GM19043 (cell line): ENCODE measurements around the gene TNFSF12.

Experiments
- ATAC-seq: cut with Tn5 transposase; IDR thresholded peaks from one replicate; pipeline ENCODE4 v1.9.1; 2021; ENCODE audit warnings: low read depth; ENCODE audit not compliant: unreplicated experiment

Gene TNFSF12

GRCh38 chr17:7548585-7549400 is at the start of gene TNFSF12:
TSS of gene TNFSF12 (plus strand) at chr17:7549058. CDS start at chr17:7549154, 96 bp downstream.
- no peak for ATAC-seq

- ATAC-seq: no peak
Measured at GRCh38 chr17:7499161-7499560, 49.7 kb upstream of the TNFSF12 start.

GRCh38 chr17:7501729-7502128 is 47.1 kb upstream of the TNFSF12 start:
- ATAC-seq: no peak

GRCh38 chr17:7502171-7502847 is 46.5 kb upstream of the TNFSF12 start:
- no peak for ATAC-seq

- no peak for ATAC-seq
Measured at GRCh38 chr17:7502987-7503386, 45.9 kb upstream of the TNFSF12 start.

GRCh38 chr17:7503521-7503920 is 45.3 kb upstream of the TNFSF12 start:
- ATAC-seq: no peak

- ATAC-seq: no peak
Measured at GRCh38 chr17:7508145-7508544, 40.7 kb upstream of the TNFSF12 start.

- no peak for ATAC-seq
Measured at GRCh38 chr17:7508846-7509245, 40.0 kb upstream of the TNFSF12 start.

- ATAC-seq: no peak
Measured at GRCh38 chr17:7509937-7510336, 38.9 kb upstream of the TNFSF12 start.

- no peak for ATAC-seq
Measured at GRCh38 chr17:7511108-7511507, 37.8 kb upstream of the TNFSF12 start.

- ATAC-seq: no peak
Measured at GRCh38 chr17:7512105-7512504, 36.8 kb upstream of the TNFSF12 start.

GRCh38 chr17:7512824-7513540 is 35.9 kb upstream of the TNFSF12 start:
- ATAC-seq: no peak

- no peak for ATAC-seq
Measured at GRCh38 chr17:7513850-7514419, 34.9 kb upstream of the TNFSF12 start.

GRCh38 chr17:7515911-7516610 is 32.8 kb upstream of the TNFSF12 start:
- no peak for ATAC-seq

- ATAC-seq: no peak
Measured at GRCh38 chr17:7523033-7523432, 25.8 kb upstream of the TNFSF12 start.

GRCh38 chr17:7528842-7529241 is 20.0 kb upstream of the TNFSF12 start:
- ATAC-seq: no peak

- ATAC-seq: no peak
Measured at GRCh38 chr17:7530023-7530900, 18.6 kb upstream of the TNFSF12 start.

GRCh38 chr17:7538050-7538449 is 10.8 kb upstream of the TNFSF12 start:
- no peak for ATAC-seq

- ATAC-seq: no peak
Measured at GRCh38 chr17:7538891-7539545, 9.8 kb upstream of the TNFSF12 start.
